Activated naive CD4-positive, alpha-beta T cell treated with anti-CD3 and anti-CD28 coated beads for 36 hours (primary cell): ENCODE data around the gene ZNF554. TPM values are rescaled to one million over a fixed set of nuclear protein-coding genes. Genes with fewer than 3 reads are reported as not detected.

Source experiments
- CTCF ChIA-PET: fragments of 350-600 bp; sonication (Branson Sonifier 250); formaldehyde crosslinking; loops from one replicate; lab custom pipeline; 2021; ENCODE audit warnings: antibody characterized with exemption; lab: Charles Lee
- DNase-seq: peaks from one replicate; pipeline ENCODE4 v3.0.0-alpha.2; 2020
- H3K27ac Mint-ChIP-seq: one replicate; pipeline ENCODE4 v1.8.0; 2021; ENCODE audit warnings: mild to moderate bottlenecking, mixed read lengths
- H3K27me3 Mint-ChIP-seq: one replicate; pipeline ENCODE4 v1.8.0; 2021; ENCODE audit warnings: low read depth, mixed read lengths
- H3K36me3 Mint-ChIP-seq: one replicate; pipeline ENCODE4 v1.8.0; 2021; ENCODE audit warnings: low read depth, mixed read lengths
- H3K4me1 Mint-ChIP-seq: one replicate; pipeline ENCODE4 v1.8.0; 2021; ENCODE audit warnings: low read depth, mixed read lengths
- H3K4me3 Mint-ChIP-seq: one replicate; pipeline ENCODE4 v1.8.0; 2021; ENCODE audit warnings: mild to moderate bottlenecking, moderate library complexity, mixed read lengths
- H3K9me3 Mint-ChIP-seq: one replicate; pipeline ENCODE4 v1.8.0; 2021; ENCODE audit warnings: mixed read lengths
- intact Hi-C: fragments of 100-400 bp; cut with micrococcal nuclease; formaldehyde crosslinking; loops from one replicate; pipeline ENCODE4 v1.15.1; 2023
- total RNA-seq, 2 experiments: library from RNA; stranded (reverse); gene quantifications; one replicate each; pipeline ENCODE4 v1.2.3, GENCODE V29; 2021

The ZNF554 gene
- total RNA-seq, 2 experiments from 2014 or later: 1.2 to 1.4 TPM

GRCh38 chr19:2804156-2805004 lies 15.3 kb upstream of the ZNF554 start:
- H3K9me3 Mint-ChIP-seq: no peaks in the 10 kb centered on the region
- no peak overlapping the region for H3K4me3 Mint-ChIP-seq
- peaks cover 25% of the 10 kb centered on the region for H3K36me3 Mint-ChIP-seq
- no peaks in the 10 kb centered on the region for H3K27me3 Mint-ChIP-seq
- CTCF ChIA-PET: no interaction called here
- no peaks in the 10 kb centered on the region for H3K4me1 Mint-ChIP-seq
- intact Hi-C loops: no loop called here
- no peak overlapping the region for H3K27ac Mint-ChIP-seq
- DNase-seq: no peak

- H3K36me3 Mint-ChIP-seq: peaks cover 25% of the 10 kb centered on the region
- H3K27me3 Mint-ChIP-seq: no peaks in the 10 kb centered on the region
- no peak overlapping the region for H3K27ac Mint-ChIP-seq
- H3K9me3 Mint-ChIP-seq: no peaks in the 10 kb centered on the region
- H3K4me1 Mint-ChIP-seq: no peaks in the 10 kb centered on the region
- no peak for DNase-seq
- intact Hi-C loops: no loop called here
- H3K4me3 Mint-ChIP-seq: no peak overlapping the region
- CTCF ChIA-PET: no interaction called here
Measured at GRCh38 chr19:2805261-2805900, 14.3 kb upstream of the ZNF554 start.

GRCh38 chr19:2805991-2806649 lies 13.5 kb upstream of the ZNF554 start:
- Mint-ChIP-seq H3K4me3 (no peak overlapping the region), H3K36me3 (peaks cover 22% of the 10 kb centered on the region), H3K9me3 (no peaks in the 10 kb centered on the region), H3K27me3 (no peaks in the 10 kb centered on the region), H3K27ac (no peak overlapping the region), H3K4me1 (no peaks in the 10 kb centered on the region)
- CTCF ChIA-PET: no interaction called here
- no peak for DNase-seq
- intact Hi-C loops: no loop called here

- Mint-ChIP-seq H3K27ac (no peak overlapping the region), H3K27me3 (no peaks in the 10 kb centered on the region), H3K9me3 (no peaks in the 10 kb centered on the region), H3K4me3 (no peak overlapping the region), H3K36me3 (peaks cover 20% of the 10 kb centered on the region), H3K4me1 (no peaks in the 10 kb centered on the region)
- intact Hi-C loops: no loop called here
- CTCF ChIA-PET: no interaction called here
- DNase-seq: no peak
Measured at GRCh38 chr19:2806736-2807378, 12.8 kb upstream of the ZNF554 start.

- intact Hi-C loops: no loop called here
- CTCF ChIA-PET: no interaction called here
- DNase-seq: no peak
- Mint-ChIP-seq H3K4me3 (no peak overlapping the region), H3K4me1 (no peaks in the 10 kb centered on the region), H3K27ac (no peak overlapping the region), H3K9me3 (no peaks in the 10 kb centered on the region), H3K36me3 (peaks cover 19% of the 10 kb centered on the region), H3K27me3 (no peaks in the 10 kb centered on the region)
Measured at GRCh38 chr19:2807379-2808128, 12.1 kb upstream of the ZNF554 start.

- intact Hi-C loops: no loop called here
- Mint-ChIP-seq H3K36me3 (peaks cover 12% of the 10 kb centered on the region), H3K4me3 (no peak overlapping the region), H3K4me1 (no peaks in the 10 kb centered on the region), H3K27me3 (no peaks in the 10 kb centered on the region), H3K27ac (no peak overlapping the region), H3K9me3 (no peaks in the 10 kb centered on the region)
- CTCF ChIA-PET: no interaction called here
- DNase-seq: no peak
Measured at GRCh38 chr19:2808129-2808941, 11.3 kb upstream of the ZNF554 start.

- peaks cover 16% of the 10 kb centered on the region for H3K36me3 Mint-ChIP-seq
- H3K27me3 Mint-ChIP-seq: no peaks in the 10 kb centered on the region
- H3K9me3 Mint-ChIP-seq: no peaks in the 10 kb centered on the region
- H3K27ac Mint-ChIP-seq: no peak overlapping the region
- H3K4me3 Mint-ChIP-seq: no peak overlapping the region
- no peak for DNase-seq
- intact Hi-C loops: no loop called here
- CTCF ChIA-PET: interaction anchor here (0.6 kb wide), 1 partner anchor 155 kb away, joined by 3 read pairs; no protein-coding TSS in a partner anchor
- H3K4me1 Mint-ChIP-seq: no peaks in the 10 kb centered on the region
Measured at GRCh38 chr19:2809387-2810140, 10.1 kb upstream of the ZNF554 start.

GRCh38 chr19:2810141-2811091 lies 9.3 kb upstream of the ZNF554 start:
- no peak overlapping the region for H3K4me3 Mint-ChIP-seq
- H3K4me1 Mint-ChIP-seq: no peaks in the 10 kb centered on the region
- DNase-seq: no peak
- no peak overlapping the region for H3K27ac Mint-ChIP-seq
- H3K27me3 Mint-ChIP-seq: no peaks in the 10 kb centered on the region
- peaks cover 14% of the 10 kb centered on the region for H3K36me3 Mint-ChIP-seq
- H3K9me3 Mint-ChIP-seq: no peaks in the 10 kb centered on the region
- intact Hi-C loops: no loop called here
- CTCF ChIA-PET: interaction anchor here (0.6 kb wide), 2 partner anchors 155 to 162 kb away, joined by 3 read pairs; no protein-coding TSS in a partner anchor

GRCh38 chr19:2811221-2811722 lies 8.4 kb upstream of the ZNF554 start:
- intact Hi-C loops: no loop called here
- no peak overlapping the region for H3K4me3 Mint-ChIP-seq
- H3K9me3 Mint-ChIP-seq: no peaks in the 10 kb centered on the region

More at GRCh38 chr19:2811221-2811722, 8.4 kb upstream of the ZNF554 start:
- no peak overlapping the region for H3K27ac Mint-ChIP-seq
- H3K36me3 Mint-ChIP-seq: peaks cover 12% of the 10 kb centered on the region
- CTCF ChIA-PET: no interaction called here
- no peaks in the 10 kb centered on the region for H3K4me1 Mint-ChIP-seq
- DNase-seq: no peak
- H3K27me3 Mint-ChIP-seq: no peaks in the 10 kb centered on the region
